ENCODE measurements around the gene CACNA1I. TPM values are rescaled to one million over a fixed set of nuclear protein-coding genes. Genes with fewer than 3 reads are reported as not detected.

CACNA1I gene
- total RNA-seq, 1 donor from 2014 or later, result 0.05 TPM

- DNase-seq (ENCODE audit: low spot score) (no peak), ATAC-seq (no peak)
Measured at GRCh38 chr22:39646398-39647063, 76.0 kb downstream of the CACNA1I start.

- ATAC-seq, result no peak
- DNase-seq (ENCODE audit: low spot score), result no peak
Measured at GRCh38 chr22:39647836-39648629, 77.5 kb downstream of the CACNA1I start.

GRCh38 chr22:39648630-39648950 is 78.0 kb downstream of the CACNA1I start:
- DNase-seq (ENCODE audit: low spot score) (no peak), ATAC-seq (no peak)

GRCh38 chr22:39649500-39650089 is 79.0 kb downstream of the CACNA1I start:
- ATAC-seq, result no peak
- DNase-seq (ENCODE audit: low spot score), result no peak

DNA sequence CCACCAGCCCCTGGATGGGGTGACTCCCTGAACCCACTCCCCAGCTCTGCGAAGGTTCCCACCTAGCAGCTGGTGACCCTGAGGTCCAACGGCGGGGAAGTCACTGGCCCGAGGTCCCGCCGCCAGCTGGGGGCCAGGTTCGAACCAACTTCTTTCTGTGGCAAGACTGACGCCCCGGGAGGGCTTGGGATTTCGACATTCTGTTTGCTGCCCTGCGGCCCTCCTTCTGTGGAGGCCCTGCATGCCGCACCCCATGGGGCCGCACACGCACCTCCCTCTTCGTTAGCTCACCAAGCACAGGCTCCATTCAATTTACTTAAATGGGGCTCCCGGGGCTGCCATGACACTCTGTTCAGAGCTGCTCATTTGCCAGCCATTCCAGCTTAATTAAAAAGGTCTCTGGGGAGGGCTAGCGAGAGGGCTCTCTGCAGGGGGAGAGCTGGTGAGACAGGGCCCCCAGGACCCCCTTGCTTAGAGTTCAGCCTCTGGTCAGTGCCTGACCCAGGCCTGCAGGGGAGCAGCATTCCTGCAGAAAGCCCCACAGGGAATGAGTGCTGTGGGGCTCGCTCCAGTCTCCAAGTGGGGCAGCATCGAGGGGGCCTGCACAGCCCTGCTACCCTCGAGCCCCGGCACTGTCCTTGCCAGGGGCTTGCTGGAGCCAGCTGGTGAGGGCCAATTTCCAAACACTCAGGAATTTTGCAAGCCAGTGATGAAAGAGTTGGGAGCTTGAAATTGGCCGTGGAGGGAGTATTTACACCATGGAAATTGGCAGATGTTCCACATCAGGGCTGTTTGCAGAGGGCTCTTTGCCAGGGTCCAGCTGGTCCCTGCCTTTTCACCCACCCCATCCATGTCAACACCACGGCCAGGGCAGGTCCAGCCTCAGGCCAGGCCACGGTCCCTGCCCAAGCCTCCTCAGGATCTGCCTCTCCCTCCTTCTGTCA is 80.8 kb downstream of the CACNA1I start:
- DNase-seq (ENCODE audit: low spot score), result no peak
- ATAC-seq, result peak; percentile 56

GRCh38 chr22:39652990-39653786 is 82.6 kb downstream of the CACNA1I start:
- ATAC-seq (no peak), DNase-seq (ENCODE audit: low spot score) (no peak)

DNA sequence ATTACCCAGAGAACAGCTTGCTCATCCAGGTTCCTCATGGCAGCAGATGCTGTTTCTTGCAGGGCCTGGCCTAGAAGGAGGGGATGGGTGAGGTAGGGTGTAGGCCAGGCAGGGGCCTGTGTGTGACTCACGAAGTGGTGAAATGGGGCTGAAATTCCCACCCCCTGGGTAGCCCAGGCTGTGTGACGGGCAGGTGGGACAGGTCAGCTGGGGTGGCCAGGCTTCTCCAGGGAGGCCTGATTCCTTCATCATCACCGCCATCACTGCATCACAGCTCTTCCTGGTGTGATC is 83.2 kb downstream of the CACNA1I start:
- DNase-seq (ENCODE audit: low spot score), result no peak
- no peak for ATAC-seq

GRCh38 chr22:39654131-39654926 is 83.8 kb downstream of the CACNA1I start:
- DNase-seq (ENCODE audit: low spot score) (no peak), ATAC-seq (no peak)

GRCh38 chr22:39655004-39655579 is 84.5 kb downstream of the CACNA1I start:
- ATAC-seq (no peak), DNase-seq (ENCODE audit: low spot score) (no peak)

- ATAC-seq (no peak), DNase-seq (ENCODE audit: low spot score) (no peak)
Measured at GRCh38 chr22:39655831-39656230, 85.3 kb downstream of the CACNA1I start.

DNA sequence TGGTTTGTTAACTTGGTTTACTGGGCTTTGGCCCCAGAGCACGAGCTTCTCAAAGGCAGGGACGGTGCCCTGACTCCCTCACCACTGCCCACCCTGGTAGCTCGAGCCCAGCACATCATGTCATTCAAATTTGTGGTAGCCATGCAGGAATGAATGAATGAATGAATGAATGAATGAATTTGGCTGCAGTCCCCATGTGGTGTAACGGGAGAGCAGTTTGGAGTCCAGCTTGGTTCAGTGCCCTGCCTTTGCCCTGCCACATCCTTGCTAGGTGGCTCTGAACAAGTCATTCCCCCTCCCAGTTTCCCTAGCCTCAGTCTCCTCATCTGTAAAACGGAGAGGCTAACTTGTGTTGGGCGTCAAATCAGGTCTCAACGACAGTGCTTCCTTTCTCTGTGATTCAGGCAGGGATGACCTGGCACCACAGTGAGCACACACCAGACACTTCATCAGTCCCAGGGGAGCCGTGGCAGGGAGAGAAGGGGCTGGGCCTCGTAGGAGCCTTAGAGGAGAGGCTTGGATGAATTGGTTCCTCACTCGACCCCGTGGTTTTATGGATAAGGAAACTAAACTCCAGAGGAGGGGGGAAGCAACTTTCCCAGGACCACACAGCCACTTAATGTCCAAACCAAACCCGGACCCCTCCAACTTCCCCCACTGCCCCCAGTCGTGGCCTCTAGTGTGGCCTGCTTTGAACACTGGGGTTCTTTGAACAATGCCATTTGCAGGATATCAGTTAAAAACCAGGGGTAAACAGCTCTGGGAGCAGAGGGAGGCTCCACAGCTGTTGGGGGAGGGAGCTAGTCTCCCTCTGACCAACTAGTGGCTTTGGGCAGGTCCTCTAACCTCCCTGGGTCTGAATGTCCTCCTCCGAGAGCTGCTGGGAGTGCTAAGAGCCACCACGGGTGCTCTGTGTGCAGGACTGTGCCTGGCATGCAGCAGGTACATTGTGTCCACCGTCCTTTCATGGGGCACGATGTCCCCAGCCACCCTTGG is 86.2 kb downstream of the CACNA1I start:
- DNase-seq (ENCODE audit: low spot score) (no peak), ATAC-seq (no peak)

DNA sequence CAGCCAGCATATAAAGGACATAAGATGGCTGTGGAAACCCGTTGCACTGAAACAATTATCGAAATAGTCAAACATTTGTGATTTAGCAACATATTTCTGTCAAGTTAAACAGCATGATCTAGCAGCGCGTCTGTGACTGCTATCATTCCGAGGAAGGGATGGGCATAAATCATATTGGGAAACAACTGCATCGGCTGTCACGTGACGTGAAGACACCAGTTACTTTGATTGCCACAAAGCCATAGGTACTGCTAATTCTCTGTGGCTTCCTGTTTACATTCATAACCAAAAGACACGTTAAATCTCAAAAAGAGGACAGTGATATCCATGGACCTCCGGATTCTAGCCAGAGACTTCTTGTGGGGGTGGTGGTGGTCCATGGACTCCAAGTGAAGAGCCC is 87.8 kb downstream of the CACNA1I start:
- ATAC-seq (no peak), DNase-seq (ENCODE audit: low spot score) (no peak)

DNA sequence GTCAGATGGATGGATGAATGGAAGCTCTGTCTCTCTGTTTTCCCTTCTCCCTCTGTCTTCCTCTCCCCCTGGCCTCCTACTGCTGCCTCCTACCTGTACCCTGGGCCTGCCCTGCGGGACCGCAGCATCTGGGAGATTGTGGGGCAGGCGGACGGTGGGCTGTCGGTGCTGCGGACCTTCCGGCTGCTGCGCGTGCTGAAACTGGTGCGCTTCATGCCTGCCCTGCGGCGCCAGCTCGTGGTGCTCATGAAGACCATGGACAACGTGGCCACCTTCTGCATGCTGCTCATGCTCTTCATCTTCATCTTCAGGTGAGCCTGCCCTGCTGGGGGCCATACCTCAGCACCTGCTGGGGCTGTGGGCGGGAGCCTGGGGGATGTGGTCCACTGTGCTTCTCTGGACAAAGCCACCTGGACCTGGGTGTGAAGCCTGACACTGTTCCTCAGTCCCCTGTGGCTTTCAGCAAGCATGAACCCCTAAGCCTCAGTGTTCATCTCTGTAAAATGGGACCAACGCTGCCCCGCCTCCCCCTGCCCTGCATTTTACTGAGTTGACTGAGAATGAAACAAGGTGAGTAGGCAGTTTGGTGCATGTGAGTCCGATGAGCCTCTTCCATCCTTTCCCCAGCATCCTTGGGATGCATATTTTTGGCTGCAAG is 88.4 kb downstream of the CACNA1I start:
- no peak for DNase-seq (ENCODE audit: low spot score)
- no peak for ATAC-seq

GRCh38 chr22:39661501-39661841 is 90.9 kb downstream of the CACNA1I start:
- DNase-seq (ENCODE audit: low spot score) (no peak), ATAC-seq (no peak)

- ATAC-seq, result no peak
- no peak for DNase-seq (ENCODE audit: low spot score)
Measured at GRCh38 chr22:39661842-39662685, 91.5 kb downstream of the CACNA1I start.

DNA sequence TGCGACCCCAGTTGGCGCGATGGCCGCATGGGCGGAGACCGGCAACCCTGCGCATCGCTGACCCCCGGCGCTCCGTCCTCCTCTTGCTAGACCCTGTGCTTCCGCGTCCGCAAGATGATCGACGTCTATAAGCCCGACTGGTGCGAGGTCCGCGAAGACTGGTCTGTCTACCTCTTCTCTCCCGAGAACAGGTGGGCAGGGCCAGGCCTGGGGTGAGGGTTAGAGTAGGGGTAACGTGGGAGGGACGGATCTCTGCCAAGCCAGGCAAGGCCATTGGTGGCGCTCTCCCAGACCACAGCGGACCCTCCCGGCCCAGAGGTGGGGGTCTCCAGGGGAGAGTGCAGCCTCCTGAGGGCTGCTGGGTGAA is 92.1 kb downstream of the CACNA1I start:
- ATAC-seq (no peak), DNase-seq (ENCODE audit: low spot score) (no peak)

DNA sequence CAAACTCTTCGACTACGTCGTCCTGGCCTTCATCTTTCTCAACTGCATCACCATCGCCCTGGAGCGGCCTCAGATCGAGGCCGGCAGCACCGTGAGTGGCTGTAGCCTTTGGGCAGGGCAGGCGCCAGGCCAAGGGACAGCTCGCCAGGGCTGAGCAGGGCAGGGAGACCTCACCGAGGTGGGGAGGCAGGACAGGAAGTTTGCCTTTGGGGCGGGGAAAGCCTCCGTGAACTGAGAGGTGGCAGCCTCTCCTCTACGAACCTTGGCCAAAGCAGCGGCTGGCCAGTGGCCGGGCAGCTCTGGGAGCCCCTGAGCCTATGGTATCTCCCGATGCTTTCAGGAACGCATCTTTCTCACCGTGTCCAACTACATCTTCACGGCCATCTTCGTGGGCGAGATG is 93.2 kb downstream of the CACNA1I start:
- DNase-seq (ENCODE audit: low spot score) (no peak), ATAC-seq (peak; percentile 9)

Measured in left lobe of liver (tissue), 2 donors.